ENCODE measurements around the gene PPP1R26.
A peak's percentile ranks its signal among the peaks of the same experiment; 100 is the strongest.

Gene PPP1R26

GRCh38 chr9:135491764-135492163 is 12.2 kb downstream of the PPP1R26 start:
- H3K4me1 ChIP-seq (ENCODE audit: insufficient read depth, low read length) = 0 out of 2 replicates have a peak, but pooled peaks cover 2% of the 10 kb centered on the region
- H3K27me3 ChIP-seq (ENCODE audit: insufficient read depth, low read length) = no peaks in the 10 kb centered on the region
- no peak overlapping the region for H3K4me3 ChIP-seq (ENCODE audit: low read length)
- H3K27ac ChIP-seq (ENCODE audit: low read length) = no peak overlapping the region
- no peaks in the 10 kb centered on the region for H3K9me3 ChIP-seq (ENCODE audit: insufficient read depth, low read depth, low read length)
- H3K36me3 ChIP-seq (ENCODE audit: insufficient read depth, low read depth, low read length) = peaks cover 14% of the 10 kb centered on the region
- no peak overlapping the region for H3K9ac ChIP-seq (ENCODE audit: low read depth, low read length)

- Histone ChIP-seq H3K9me3 (ENCODE audit: insufficient read depth, low read depth, low read length) (no peaks in the 10 kb centered on the region), H3K27me3 (ENCODE audit: insufficient read depth, low read length) (no peaks in the 10 kb centered on the region), H3K4me1 (ENCODE audit: insufficient read depth, low read length) (0 out of 2 replicates have a peak, but pooled peaks cover 2% of the 10 kb centered on the region), H3K36me3 (ENCODE audit: insufficient read depth, low read depth, low read length) (peaks cover 7% of the 10 kb centered on the region), H3K4me3 (ENCODE audit: low read length) (no peak overlapping the region), H3K9ac (ENCODE audit: low read depth, low read length) (no peak overlapping the region), H3K27ac (ENCODE audit: low read length) (no peak overlapping the region)
Measured at GRCh38 chr9:135492886-135493669, 13.5 kb downstream of the PPP1R26 start.

DNA sequence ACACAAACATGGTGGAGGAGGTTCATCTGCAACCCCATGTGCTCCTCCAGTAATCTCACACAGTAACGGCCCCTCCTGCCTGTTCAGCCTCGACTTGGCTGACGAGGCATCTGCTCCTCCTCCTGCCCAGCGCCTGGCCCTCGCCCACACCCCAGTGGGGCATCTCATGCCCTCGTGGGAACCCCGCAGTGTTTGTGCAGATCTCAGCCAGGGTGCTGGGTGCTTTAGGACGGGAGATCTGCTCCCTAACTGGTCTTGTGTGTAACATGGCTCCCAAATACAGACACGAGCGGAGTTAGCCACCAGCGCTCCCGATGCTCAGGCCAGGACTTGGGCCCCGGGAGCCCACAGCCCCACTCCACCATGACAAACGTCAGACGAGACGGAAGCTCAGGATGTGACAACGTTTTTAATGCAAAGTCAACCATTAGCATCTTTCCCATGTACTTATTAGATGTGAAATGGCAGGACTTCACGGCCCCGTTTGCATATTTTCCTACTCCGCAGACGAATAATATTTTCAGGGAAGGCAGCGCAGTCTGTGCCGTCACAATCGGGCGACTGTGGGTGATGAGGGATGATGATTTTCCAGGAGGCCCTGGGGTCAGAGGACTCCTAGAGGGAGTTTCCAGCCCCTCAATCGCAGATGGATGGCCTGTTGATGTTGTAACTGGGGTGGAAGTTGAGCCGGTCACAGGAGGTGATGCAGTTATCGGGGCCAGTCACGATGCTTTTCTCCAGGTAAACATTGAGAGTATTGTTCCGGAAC is 15.4 kb downstream of the PPP1R26 start:
- no peak overlapping the region for H3K27ac ChIP-seq (ENCODE audit: low read length)
- 0 out of 2 replicates have a peak, but pooled peaks cover 2% of the 10 kb centered on the region for H3K4me1 ChIP-seq (ENCODE audit: insufficient read depth, low read length)
- H3K9me3 ChIP-seq (ENCODE audit: insufficient read depth, low read depth, low read length) = no peaks in the 10 kb centered on the region
- H3K36me3 ChIP-seq (ENCODE audit: insufficient read depth, low read depth, low read length) = no peaks in the 10 kb centered on the region
- H3K9ac ChIP-seq (ENCODE audit: low read depth, low read length) = no peak overlapping the region
- H3K27me3 ChIP-seq (ENCODE audit: insufficient read depth, low read length) = peaks cover 6% of the 10 kb centered on the region; the same call in 1 of the 2 replicates
- H3K4me3 ChIP-seq (ENCODE audit: low read length) = no peak overlapping the region

DNA sequence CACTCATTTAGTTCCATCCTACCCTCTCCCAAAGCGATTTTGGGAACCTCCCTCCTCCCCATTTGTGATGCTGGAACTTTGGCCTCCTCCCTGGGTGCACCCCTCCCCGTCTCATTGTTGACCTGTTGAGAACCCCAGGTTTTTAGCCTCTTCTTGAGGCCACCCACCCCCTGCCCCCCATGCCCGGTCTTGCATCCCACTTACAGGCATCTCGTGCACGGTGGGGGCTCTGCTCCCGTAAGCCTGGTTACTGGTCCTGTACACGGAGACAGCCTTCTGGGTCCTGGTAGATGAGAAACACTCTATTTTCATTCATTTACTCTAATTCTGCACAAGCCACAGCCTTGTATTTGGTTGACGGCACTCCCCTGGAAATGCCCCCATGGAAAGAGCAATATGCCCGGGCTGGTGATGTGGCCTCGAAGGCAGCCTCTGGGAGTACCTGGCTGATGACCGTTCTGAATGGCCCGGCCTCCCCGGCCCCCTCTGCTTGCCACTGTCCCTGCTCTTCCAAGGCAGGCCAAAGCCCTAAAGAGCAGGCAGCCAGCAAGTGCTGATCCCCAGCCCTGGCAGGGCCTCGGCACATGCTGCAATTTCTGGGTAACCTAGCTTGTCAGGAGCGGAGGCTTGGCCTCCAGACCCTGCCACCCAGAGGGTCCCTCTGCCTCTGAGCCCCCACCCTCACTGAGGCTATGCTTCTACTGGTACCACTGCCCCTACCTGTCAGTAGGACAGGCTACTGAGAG is 19.0 kb downstream of the PPP1R26 start:
- Histone ChIP-seq H3K36me3 (ENCODE audit: insufficient read depth, low read depth, low read length) (peaks cover 21% of the 10 kb centered on the region), H3K27me3 (ENCODE audit: insufficient read depth, low read length) (peaks cover 6% of the 10 kb centered on the region; the same call in 1 of the 2 replicates), H3K4me3 (ENCODE audit: low read length) (no peak overlapping the region), H3K27ac (ENCODE audit: low read length) (no peak overlapping the region), H3K4me1 (ENCODE audit: insufficient read depth, low read length) (peaks cover 8% of the 10 kb centered on the region; the same call in 1 of the 2 replicates), H3K9me3 (ENCODE audit: insufficient read depth, low read depth, low read length) (no peaks in the 10 kb centered on the region), H3K9ac (ENCODE audit: low read depth, low read length) (no peak overlapping the region)

GRCh38 chr9:135499326-135500070 is 19.9 kb downstream of the PPP1R26 start:
- no peak overlapping the region for H3K27ac ChIP-seq (ENCODE audit: low read length)
- peaks cover 8% of the 10 kb centered on the region; the same call in 1 of the 2 replicates for H3K4me1 ChIP-seq (ENCODE audit: insufficient read depth, low read length)
- H3K36me3 ChIP-seq (ENCODE audit: insufficient read depth, low read depth, low read length) = peaks cover 30% of the 10 kb centered on the region
- no peaks in the 10 kb centered on the region for H3K9me3 ChIP-seq (ENCODE audit: insufficient read depth, low read depth, low read length)
- H3K4me3 ChIP-seq (ENCODE audit: low read length) = peak overlapping the region; percentile 86
- peaks cover 6% of the 10 kb centered on the region; the same call in 1 of the 2 replicates for H3K27me3 ChIP-seq (ENCODE audit: insufficient read depth, low read length)
- H3K9ac ChIP-seq (ENCODE audit: low read depth, low read length) = peak overlapping the region; percentile 67; the same call in 1 of the 2 replicates

GRCh38 chr9:135500071-135500524 is 20.5 kb downstream of the PPP1R26 start:
- no peak overlapping the region for H3K27ac ChIP-seq (ENCODE audit: low read length)
- H3K27me3 ChIP-seq (ENCODE audit: insufficient read depth, low read length) = peaks cover 6% of the 10 kb centered on the region; the same call in 1 of the 2 replicates
- peak overlapping the region; percentile 48; the same call in 1 of the 2 replicates for H3K9ac ChIP-seq (ENCODE audit: low read depth, low read length)
- peak overlapping the region; percentile 86 for H3K4me3 ChIP-seq (ENCODE audit: low read length)
- H3K9me3 ChIP-seq (ENCODE audit: insufficient read depth, low read depth, low read length) = no peaks in the 10 kb centered on the region
- peaks cover 36% of the 10 kb centered on the region for H3K36me3 ChIP-seq (ENCODE audit: insufficient read depth, low read depth, low read length)
- H3K4me1 ChIP-seq (ENCODE audit: insufficient read depth, low read length) = peaks cover 8% of the 10 kb centered on the region; the same call in 1 of the 2 replicates

- H3K36me3 ChIP-seq (ENCODE audit: insufficient read depth, low read depth, low read length) = peaks cover 40% of the 10 kb centered on the region
- peak within 1 kb of the TSS; percentile 86 for H3K4me3 ChIP-seq (ENCODE audit: low read length)
- H3K9ac ChIP-seq (ENCODE audit: low read depth, low read length) = peak within 1 kb of the TSS; percentile 87
- no peaks in the 10 kb centered on the region for H3K9me3 ChIP-seq (ENCODE audit: insufficient read depth, low read depth, low read length)
- H3K4me1 ChIP-seq (ENCODE audit: insufficient read depth, low read length) = peaks cover 8% of the 10 kb centered on the region; the same call in 1 of the 2 replicates
- H3K27ac ChIP-seq (ENCODE audit: low read length) = peak within 1 kb of the TSS; percentile 65
- peaks cover 6% of the 10 kb centered on the region; the same call in 1 of the 2 replicates for H3K27me3 ChIP-seq (ENCODE audit: insufficient read depth, low read length)
Measured at GRCh38 chr9:135500525-135501260, 21.1 kb downstream of the PPP1R26 start, which contains the start of gene MRPS2. MRPS2 (plus strand) TSS chr9:135500682; CDS start chr9:135500711, 29 bp downstream.

- Histone ChIP-seq H3K27ac (ENCODE audit: low read length) (peak overlapping the region; percentile 65), H3K4me3 (ENCODE audit: low read length) (peak overlapping the region; percentile 86), H3K4me1 (ENCODE audit: insufficient read depth, low read length) (peaks cover 8% of the 10 kb centered on the region; the same call in 1 of the 2 replicates), H3K36me3 (ENCODE audit: insufficient read depth, low read depth, low read length) (peaks cover 40% of the 10 kb centered on the region), H3K27me3 (ENCODE audit: insufficient read depth, low read length) (peaks cover 6% of the 10 kb centered on the region; the same call in 1 of the 2 replicates), H3K9ac (ENCODE audit: low read depth, low read length) (peak overlapping the region; percentile 87; the same call in 1 of the 2 replicates), H3K9me3 (ENCODE audit: insufficient read depth, low read depth, low read length) (no peaks in the 10 kb centered on the region)
Measured at GRCh38 chr9:135501261-135502167, 21.9 kb downstream of the PPP1R26 start.

GRCh38 chr9:135502168-135502872 is 22.7 kb downstream of the PPP1R26 start:
- Histone ChIP-seq H3K4me1 (ENCODE audit: insufficient read depth, low read length) (peaks cover 8% of the 10 kb centered on the region; the same call in 1 of the 2 replicates), H3K4me3 (ENCODE audit: low read length) (peak overlapping the region; percentile 86; the same call in 1 of the 2 replicates), H3K27me3 (ENCODE audit: insufficient read depth, low read length) (peaks cover 6% of the 10 kb centered on the region; the same call in 1 of the 2 replicates), H3K9me3 (ENCODE audit: insufficient read depth, low read depth, low read length) (no peaks in the 10 kb centered on the region), H3K36me3 (ENCODE audit: insufficient read depth, low read depth, low read length) (peaks cover 40% of the 10 kb centered on the region), H3K9ac (ENCODE audit: low read depth, low read length) (no peak overlapping the region), H3K27ac (ENCODE audit: low read length) (no peak overlapping the region)
